AG08395 (cell line): ENCODE data around the gene TAS2R20.

Experiments used
- DNase-seq: peaks from one replicate; pipeline ENCODE4 v3.0.0; 2012; ENCODE audit warnings: mixed read lengths, low spot score

Gene TAS2R20

GRCh38 chr12:10959804-10960203 lies 38.3 kb downstream of the TAS2R20 start:
- no peak for DNase-seq

- no peak for DNase-seq
These were observed 40.4 kb downstream of the TAS2R20 start for GRCh38 chr12:10957741-10958140.

GRCh38 chr12:10956085-10956484 lies 42.0 kb downstream of the TAS2R20 start:
- DNase-seq: no peak

- DNase-seq: no peak
These were observed 45.5 kb downstream of the TAS2R20 start for GRCh38 chr12:10952645-10953044.
